SK-N-SH (cell line): ENCODE data around the gene RGPD3. TPM values are rescaled to one million over a fixed set of nuclear protein-coding genes. Genes with fewer than 3 reads are reported as not detected.
"Not testable (repeated sequence)": the region's sequence is repeated elsewhere in the genome, so short reads cannot be mapped to it uniquely, and the experiment has no call there.

Experiments
- CTCF ChIA-PET: fragments of 300-600, 350-600 bp; formaldehyde crosslinking; extraction: SDS; loops from one replicate; lab custom pipeline; 2021; lab: Yijun Ruan, JAX
- POLR2A ChIA-PET: fragments of 350-600 bp; sonication (Branson Sonifier 250); formaldehyde crosslinking; extraction: SDS; loops from one replicate; lab custom pipeline; 2020; ENCODE audit warnings: antibody characterized with exemption, inconsistent platforms; lab: Yijun Ruan, JAX
- DNase-seq: peaks from one replicate; pipeline ENCODE4 v3.0.0; 2012
- H2AFZ ChIP-seq: fragments of 200-600 bp; sonication (generic); 2 replicates; pipeline ENCODE4 v1.8.1; 2016; ENCODE audit warnings: antibody characterized with exemption, mild to moderate bottlenecking, low read depth
- H3F3A ChIP-seq: fragments of 200-600 bp; sonication (generic); replicated peaks from 2 replicates; pipeline ENCODE3; 2016; ENCODE audit warnings: antibody characterized with exemption, mild to moderate bottlenecking; ENCODE audit not compliant: insufficient read depth
- H3K27ac ChIP-seq, 2 experiments: fragments of 200-500 bp in 1 of 2; fragments of 200-600 bp in 1 of 2; sonication (Bioruptor generic) in 1 of 2; sonication (generic), shearing (Covaris generic) in 1 of 2; 2 replicates each; pipeline versions ENCODE4 v1.5.1 to v1.6.1; 2014 to 2016; ENCODE audit warnings: low read depth in 2 of 2, inconsistent platforms in 1 of 2, low read length in 1 of 2, mild to moderate bottlenecking in 1 of 2, mixed read lengths in 1 of 2
- H3K27me3 ChIP-seq: fragments of 200-600 bp; sonication (generic), shearing (Covaris generic); 2 replicates; pipeline ENCODE4 v1.6.1; 2016; ENCODE audit warnings: mixed run types; ENCODE audit not compliant: insufficient read depth
- H3K36me3 ChIP-seq, 2 experiments: fragments of 200-500 bp in 1 of 2; fragments of 200-600 bp in 1 of 2; sonication (Bioruptor generic) in 1 of 2; sonication (generic) in 1 of 2; replicated peaks in 1 of 2; 2 replicates each; pipeline versions ENCODE3 to v1.5.1; 2014 to 2016; ENCODE audit warnings: low read length in 1 of 2, mild to moderate bottlenecking in 1 of 2; ENCODE audit not compliant: insufficient read depth in 2 of 2, control insufficient read depth in 1 of 2
- H3K4me1 ChIP-seq, 2 experiments: fragments of 200-500 bp in 1 of 2; fragments of 200-600 bp in 1 of 2; sonication (Bioruptor generic) in 1 of 2; sonication (generic), shearing (Covaris generic) in 1 of 2; 2 replicates each; pipeline versions ENCODE4 v1.5.1 to v1.6.1; 2014 to 2016; ENCODE audit warnings: low read depth in 1 of 2, low read length in 1 of 2, mixed run types in 1 of 2; ENCODE audit not compliant: insufficient read depth in 2 of 2, control insufficient read depth in 1 of 2
- H3K4me2 ChIP-seq: fragments of 200-600 bp; sonication (generic), shearing (Covaris generic); 2 replicates; pipeline ENCODE4 v1.6.1; 2017; ENCODE audit warnings: mixed run types
- H3K4me3 ChIP-seq, 2 experiments: fragments of 200-500 bp in 1 of 2; fragments of 200-600 bp in 1 of 2; sonication (Bioruptor generic) in 1 of 2; sonication (generic), shearing (Covaris generic) in 1 of 2; 2 replicates each; pipeline versions ENCODE4 v1.5.1 to v1.8.1; 2014 to 2016; ENCODE audit warnings: low read depth in 2 of 2, inconsistent platforms in 1 of 2, low read length in 1 of 2, mild to moderate bottlenecking in 1 of 2, mixed read lengths in 1 of 2, moderate library complexity in 1 of 2
- H3K79me2 ChIP-seq: fragments of 200-600 bp; sonication (generic); 2 replicates; pipeline ENCODE4 v1.8.1; 2017; ENCODE audit warnings: mild to moderate bottlenecking; ENCODE audit not compliant: insufficient read depth
- H3K9ac ChIP-seq: fragments of 200-600 bp; sonication (generic); 2 replicates; pipeline ENCODE4 v1.6.1; 2017; ENCODE audit warnings: mixed run types
- H3K9me2 ChIP-seq: fragments of 200-600 bp; sonication (generic); 2 replicates; pipeline ENCODE4 v1.6.1; 2017; ENCODE audit warnings: mixed run types
- H3K9me3 ChIP-seq: fragments of 200-600 bp; sonication (generic); 2 replicates; pipeline ENCODE4 v1.6.1; 2017; ENCODE audit warnings: mixed run types, mild to moderate bottlenecking, moderate library complexity
- H4K20me1 ChIP-seq: fragments of 200-600 bp; sonication (generic); 2 replicates; pipeline ENCODE4 v1.6.1; 2017; ENCODE audit warnings: mild to moderate bottlenecking, mixed run types; ENCODE audit not compliant: insufficient read depth
- WGBS: methylation state at CpG from one replicate; pipeline ENCODE4 v1.1.6; 2017; ENCODE audit warnings: low lambda C conversion rate; 5-methylcytosine and 5-hydroxymethylcytosine counted together
- polyA plus RNA-seq, 3 experiments: library from polyadenylated mRNA; depleted of rRNA; stranded (reverse); fragments of >200 nt; gene quantifications; 2 replicates each; pipeline ENCODE4 v1.2.3, GENCODE V29; 2012

RGPD3 gene
- polyA plus RNA-seq, 1 of the 3 experiments (the other 2 are of a cell fraction) = 0.05 TPM

- not testable (repeated sequence) for H3K27me3 ChIP-seq, H3F3A ChIP-seq
- whole genome bisulfite sequencing = 57% methylated on average over 8 of the region's 8 CpGs
These were observed 83.7 kb downstream of the RGPD3 start for GRCh38 chr2:106384548-106384947.

GRCh38 chr2:106381867-106382266, 86.3 kb downstream of the RGPD3 start:
- 55% methylated on average over 4 of the region's 4 CpGs for WGBS
- H3K27ac ChIP-seq, H3K9me2 ChIP-seq, POLR2A ChIA-PET, DNase-seq, H4K20me1 ChIP-seq, H3K9me3 ChIP-seq, H2AFZ ChIP-seq, H3K4me1 ChIP-seq, H3K79me2 ChIP-seq, H3F3A ChIP-seq, H3K4me2 ChIP-seq, H3K4me3 ChIP-seq, H3K9ac ChIP-seq, H3K36me3 ChIP-seq, H3K27me3 ChIP-seq, CTCF ChIA-PET: not testable (repeated sequence)

More at GRCh38 chr2:106384548-106384947, 83.7 kb downstream of the RGPD3 start:
- H3K9ac ChIP-seq, H3K9me3 ChIP-seq, H3K4me3 ChIP-seq, H3K79me2 ChIP-seq, H3K36me3 ChIP-seq, CTCF ChIA-PET, DNase-seq, H3K27ac ChIP-seq, POLR2A ChIA-PET, H3K9me2 ChIP-seq, H4K20me1 ChIP-seq, H3K4me2 ChIP-seq, H3K4me1 ChIP-seq, H2AFZ ChIP-seq: not testable (repeated sequence)

GRCh38 chr2:106379567-106379966, 88.6 kb downstream of the RGPD3 start:
- H3K27ac ChIP-seq, H3F3A ChIP-seq, H3K4me1 ChIP-seq, H3K36me3 ChIP-seq, H3K4me2 ChIP-seq, CTCF ChIA-PET, H2AFZ ChIP-seq, H3K9ac ChIP-seq, POLR2A ChIA-PET, H3K9me3 ChIP-seq, H3K27me3 ChIP-seq, H4K20me1 ChIP-seq, H3K79me2 ChIP-seq, H3K9me2 ChIP-seq, H3K4me3 ChIP-seq, DNase-seq: not testable (repeated sequence)
- WGBS = 40% methylated on average over 3 of the region's 3 CpGs

GRCh38 chr2:106369182-106369581, 99.0 kb downstream of the RGPD3 start:
- H3K27ac ChIP-seq, H3K9me2 ChIP-seq, H3K9ac ChIP-seq, POLR2A ChIA-PET, H3K4me3 ChIP-seq, DNase-seq, H3K9me3 ChIP-seq, H4K20me1 ChIP-seq, H3K27me3 ChIP-seq, H2AFZ ChIP-seq, H3K36me3 ChIP-seq, H3K4me2 ChIP-seq, H3F3A ChIP-seq, H3K79me2 ChIP-seq, H3K4me1 ChIP-seq, CTCF ChIA-PET: not testable (repeated sequence)
- WGBS = 47% methylated on average over 2 of the region's 3 CpGs
